Measurements from ENCODE around the gene ANKRD13A.
"Not testable (repeated sequence)": the region's sequence is repeated elsewhere in the genome, so short reads cannot be mapped to it uniquely, and the experiment has no call there.

Gene ANKRD13A

GRCh38 chr12:110071967-110072366 is 72.7 kb downstream of the ANKRD13A start:
- DNase-seq (ENCODE audit: low spot score): no peak
- TF ChIP-seq CTCF (IDR thresholded peaks at IDR 0.05; ENCODE audit: extremely low read depth, missing control alignments): no peak

DNA sequence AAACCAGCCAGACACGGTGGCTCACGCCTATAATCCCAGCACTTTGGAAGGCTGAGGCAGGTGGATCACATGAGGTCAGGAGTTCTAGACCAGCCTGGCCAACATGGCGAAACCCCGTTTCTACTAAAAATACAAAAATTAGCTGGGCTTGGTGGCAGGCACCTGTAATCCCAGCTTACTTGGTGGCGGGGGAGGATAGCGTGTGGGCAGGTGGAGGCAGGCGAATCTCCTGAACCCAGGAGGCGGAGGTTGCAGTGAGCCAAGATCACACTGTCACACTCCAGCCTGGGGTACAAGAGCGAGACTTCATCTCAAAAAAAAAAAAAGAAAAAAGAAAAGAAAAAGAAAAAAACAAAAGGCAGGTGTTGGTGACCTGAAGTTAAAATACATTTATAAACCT is 73.4 kb downstream of the ANKRD13A start:
- not testable (repeated sequence) for DNase-seq (ENCODE audit: low spot score)

DNA sequence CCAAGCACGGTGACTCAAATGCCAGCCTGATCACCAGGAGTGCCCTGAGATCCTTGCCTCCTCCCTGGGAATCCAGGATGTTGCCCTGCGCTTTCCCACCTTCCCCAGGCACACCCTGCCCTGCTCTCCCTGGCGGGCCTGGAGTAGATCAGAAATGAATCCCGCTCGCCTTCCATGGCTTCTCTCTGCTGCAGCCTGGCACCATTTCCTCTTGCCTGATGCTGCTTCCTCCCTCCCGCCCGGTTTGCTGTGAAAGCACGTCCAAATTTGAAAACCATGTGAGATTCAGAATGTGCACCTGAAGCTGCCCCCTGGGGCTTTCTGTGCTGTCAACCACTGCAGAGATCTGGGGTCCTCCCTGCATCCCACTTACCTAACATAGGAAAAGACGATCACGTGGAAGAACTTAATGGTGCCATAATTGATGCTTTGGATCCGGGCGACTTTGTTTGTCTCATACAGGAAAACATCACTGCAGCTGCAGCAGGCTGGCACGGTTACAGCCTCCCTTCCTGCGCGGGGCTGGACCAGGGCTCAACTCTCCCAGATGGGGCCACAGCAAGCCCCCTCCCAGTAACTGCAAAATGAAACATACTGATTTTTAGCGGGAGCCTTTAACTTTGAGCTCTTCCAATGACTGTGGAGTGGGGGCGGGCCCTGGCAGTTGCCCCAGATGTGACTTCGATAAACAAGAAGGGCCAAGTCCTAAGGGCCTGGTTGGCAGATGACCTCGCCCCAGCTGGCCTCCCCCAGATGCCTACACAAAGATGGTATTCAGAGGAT is 74.0 kb downstream of the ANKRD13A start:
- no peak for TF ChIP-seq CTCF (IDR thresholded peaks at IDR 0.05; ENCODE audit: extremely low read depth, missing control alignments)
- no peak for DNase-seq (ENCODE audit: low spot score)

DNA sequence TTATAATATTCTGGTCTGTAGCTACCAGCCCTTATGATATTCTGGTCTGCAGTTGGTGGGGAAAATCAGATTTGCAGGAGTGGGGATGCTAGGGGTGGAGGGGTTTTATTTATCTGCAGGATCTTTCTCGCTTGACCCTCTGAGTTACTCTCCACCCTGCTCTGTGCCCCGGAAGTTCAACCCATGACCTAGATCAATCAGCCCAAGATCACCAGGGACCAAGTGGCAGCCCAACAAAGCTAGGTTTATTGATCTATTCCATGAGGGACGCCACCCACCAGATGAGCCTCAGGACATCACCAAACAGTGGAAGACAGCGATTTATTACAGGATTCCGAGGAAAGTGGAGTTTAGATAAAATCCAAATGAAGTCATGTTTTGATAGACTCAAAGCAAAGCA is 74.9 kb downstream of the ANKRD13A start:
- DNase-seq (ENCODE audit: low spot score): no peak
- TF ChIP-seq CTCF (IDR thresholded peaks at IDR 0.05; ENCODE audit: extremely low read depth, missing control alignments): no peak

GRCh38 chr12:110075880-110076279 is 76.7 kb downstream of the ANKRD13A start:
- no peak for TF ChIP-seq CTCF (IDR thresholded peaks at IDR 0.05; ENCODE audit: extremely low read depth, missing control alignments)
- no peak for DNase-seq (ENCODE audit: low spot score)

DNA sequence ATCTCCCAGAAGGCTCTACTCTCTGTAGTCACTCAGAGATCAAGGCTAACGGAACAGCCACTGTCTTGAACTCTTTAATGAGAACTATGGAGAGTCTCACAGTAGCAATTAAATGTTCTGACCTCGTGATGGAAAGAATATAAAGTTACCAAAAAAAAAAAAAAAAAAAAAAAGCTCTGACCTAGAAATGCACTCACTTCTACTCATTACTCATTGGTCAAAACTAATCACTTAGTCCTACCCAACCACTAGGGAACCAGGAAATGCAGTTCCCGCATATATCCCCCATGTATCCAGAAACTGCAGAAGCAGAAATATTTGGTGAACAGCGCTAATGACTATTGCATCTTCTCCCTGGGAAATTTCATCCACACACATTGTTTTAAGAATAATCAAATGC is 78.6 kb downstream of the ANKRD13A start:
- TF ChIP-seq CTCF (IDR thresholded peaks at IDR 0.05; ENCODE audit: extremely low read depth, missing control alignments): no peak
- no peak for DNase-seq (ENCODE audit: low spot score)

DNA sequence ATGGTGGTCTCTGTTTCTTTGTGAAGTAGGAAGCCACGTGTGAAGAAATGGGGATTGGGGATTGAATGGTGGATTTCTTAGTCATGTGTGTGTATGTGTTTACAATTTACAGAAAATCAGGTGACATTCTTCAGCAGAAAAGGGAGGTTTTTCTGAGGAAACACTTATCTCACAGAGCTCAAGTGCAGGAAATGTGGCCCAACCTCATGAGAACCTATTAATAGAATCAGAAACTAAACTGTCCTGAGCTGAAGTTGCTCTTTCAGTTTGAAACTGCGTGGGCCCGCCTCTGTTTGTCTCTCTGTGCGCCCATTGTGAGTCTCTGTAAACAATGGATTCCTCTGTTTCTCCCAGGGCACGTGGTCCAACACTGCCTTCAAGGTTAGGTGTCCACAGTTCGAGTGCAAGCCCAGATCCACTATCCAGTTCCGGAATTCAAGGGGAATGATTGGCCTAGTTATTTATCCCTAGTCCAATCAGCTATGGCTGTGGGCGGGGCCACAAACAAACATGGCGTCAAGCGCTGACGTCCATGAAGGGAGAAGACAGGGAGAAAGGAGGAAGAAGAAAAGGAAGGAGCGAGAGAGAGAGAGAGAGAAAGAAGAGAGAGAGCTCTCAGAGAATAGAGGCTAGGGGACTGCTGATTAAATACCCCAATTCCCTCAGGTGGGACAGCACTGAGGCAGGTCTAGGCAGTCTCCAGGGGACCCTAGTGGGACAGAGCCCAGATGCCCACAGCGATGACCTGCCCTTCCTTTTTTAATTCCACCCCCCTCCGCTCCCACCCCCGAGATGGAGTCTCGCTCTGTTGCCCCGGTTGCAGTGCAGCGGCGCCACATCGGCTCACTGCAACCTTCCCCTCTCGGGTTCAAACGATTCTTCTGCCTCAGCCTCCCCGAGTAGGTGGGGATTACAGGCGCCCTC is 80.5 kb downstream of the ANKRD13A start:
- no peak for TF ChIP-seq CTCF (IDR thresholded peaks at IDR 0.05; ENCODE audit: extremely low read depth, missing control alignments)
- DNase-seq (ENCODE audit: low spot score): peak; percentile 71
